Measurements from ENCODE around the gene ABCA1.
"Not testable (repeated sequence)": the region's sequence is repeated elsewhere in the genome, so short reads cannot be mapped to it uniquely, and the experiment has no call there.

The ABCA1 gene

DNA sequence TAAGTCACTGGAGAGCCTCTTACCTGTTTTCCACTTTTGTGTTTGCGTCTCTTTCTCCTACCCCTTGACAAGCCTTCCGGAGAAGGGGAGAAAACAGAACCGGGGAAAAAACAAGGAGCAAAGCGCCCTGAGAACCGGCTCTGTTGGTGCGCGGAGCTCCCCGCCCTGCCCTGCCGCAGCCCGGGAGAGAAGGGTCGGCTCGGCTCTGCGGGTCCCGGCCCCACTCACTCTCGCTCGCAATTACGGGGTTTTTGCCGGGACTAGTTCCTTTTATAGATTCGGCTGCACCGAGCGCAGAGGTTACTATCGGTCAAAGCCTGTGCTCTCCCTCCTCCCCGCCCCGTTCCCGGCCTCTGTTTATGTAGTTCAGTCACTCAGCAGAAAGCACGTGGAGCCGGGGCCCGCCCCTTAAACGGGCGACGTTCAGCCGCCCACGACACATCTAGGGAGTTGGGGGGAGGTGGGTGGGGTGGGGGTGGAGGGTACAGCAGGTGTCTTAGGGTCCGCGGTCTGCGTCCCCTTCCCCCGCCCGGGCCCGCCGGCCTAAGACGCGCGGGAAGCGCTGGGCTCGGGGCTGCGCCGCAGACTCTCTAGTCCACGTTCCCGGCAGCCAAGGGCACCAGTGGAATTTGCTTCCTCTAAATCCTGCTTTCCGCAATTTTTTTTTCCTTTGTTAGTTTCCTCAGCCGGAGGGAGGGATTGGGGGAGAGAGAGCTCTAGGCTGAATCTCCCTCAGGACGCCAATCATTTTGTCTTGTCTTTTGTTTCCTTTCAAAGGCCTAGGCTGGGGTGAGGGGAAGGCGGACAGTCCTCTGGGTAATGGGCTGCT lies at the start of gene ABCA1:
TSS of gene ABCA1 (minus strand) at position 244 of the 829 bp plus-strand sequence. CDS start 24,476 bp downstream, outside the sequence.
- in situ Hi-C loops (cut with MboI; ENCODE audit: low sequenced_read_pairs) = no loop called here

GRCh38 chr9:104977580-104977979 lies 49.6 kb upstream of the ABCA1 start:
- in situ Hi-C loops (cut with MboI; ENCODE audit: low sequenced_read_pairs) = no loop called here

GRCh38 chr9:104977168-104977567 lies 49.2 kb upstream of the ABCA1 start:
- in situ Hi-C loops (cut with MboI; ENCODE audit: low sequenced_read_pairs) = no loop called here

DNA sequence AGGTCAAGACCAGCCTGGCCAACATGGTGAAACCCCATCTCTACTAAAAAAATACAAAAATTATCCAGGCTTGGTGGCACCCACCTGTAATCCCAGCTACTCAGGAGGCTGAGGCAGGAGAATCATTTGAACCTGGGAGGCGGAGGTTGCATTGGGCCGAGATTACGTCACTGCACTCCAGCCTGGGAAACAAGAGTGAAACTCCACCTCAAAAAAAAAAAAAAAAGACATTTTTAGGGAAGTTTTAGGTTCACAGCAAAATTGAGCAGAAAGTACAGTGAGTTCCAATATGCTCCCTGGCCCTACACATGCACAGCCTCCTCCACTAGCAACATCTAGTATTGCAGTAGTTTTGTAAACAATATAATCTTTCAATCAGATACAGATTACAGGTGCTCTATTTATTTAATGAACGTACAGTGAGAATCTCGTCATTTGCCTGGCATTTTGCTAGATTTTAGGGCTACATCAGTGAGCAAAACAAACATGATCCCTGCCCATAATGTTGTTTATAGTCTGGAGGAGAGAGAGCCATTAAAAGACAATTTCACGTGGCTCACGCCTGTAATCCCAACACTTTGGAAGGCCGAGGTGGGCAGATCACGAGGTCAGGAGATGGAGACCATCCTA lies 48.1 kb upstream of the ABCA1 start:
- in situ Hi-C loops (cut with MboI; ENCODE audit: low sequenced_read_pairs) = not testable (repeated sequence)

DNA sequence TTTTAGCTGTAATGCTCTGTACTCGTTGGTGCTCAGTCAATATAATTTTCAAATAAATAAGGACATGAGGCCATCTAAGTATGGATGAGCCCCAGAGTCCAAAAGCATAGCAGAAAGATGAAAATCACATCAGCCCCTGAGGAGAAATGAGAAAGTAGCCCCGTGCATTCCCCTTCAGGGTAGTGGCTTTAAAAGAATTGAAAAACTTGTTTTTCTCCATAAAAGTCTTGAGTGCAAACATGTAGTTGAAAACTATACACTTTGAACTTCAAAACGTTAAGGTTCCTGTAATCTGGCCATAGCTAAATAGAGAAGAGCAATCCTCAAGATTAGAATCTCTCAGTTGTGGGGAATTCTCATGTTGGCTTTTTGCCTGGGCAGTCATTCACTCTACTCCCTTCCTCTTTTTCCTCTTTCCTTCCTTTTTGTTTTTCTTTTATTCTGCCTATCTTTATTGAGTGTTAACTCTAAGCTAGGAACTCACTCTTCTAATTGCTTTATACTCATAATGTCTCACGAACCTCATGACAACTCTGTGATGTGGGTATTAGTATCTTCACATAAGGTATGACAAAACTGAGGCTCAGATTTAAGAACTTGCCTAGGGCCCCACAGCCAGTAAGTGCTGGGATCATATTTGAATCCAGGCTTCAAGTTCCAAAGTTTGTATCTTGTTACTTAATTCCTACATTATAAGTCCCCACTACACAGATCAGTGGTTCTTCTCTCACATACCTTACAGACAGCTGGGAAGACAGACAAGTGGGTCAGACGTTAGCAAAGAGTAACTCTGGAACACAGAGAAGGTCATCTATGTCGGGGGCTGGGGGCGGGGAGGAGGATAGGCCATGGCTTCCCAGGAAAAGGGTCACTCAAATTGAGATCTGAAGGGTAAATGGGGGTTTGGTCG lies 46.4 kb upstream of the ABCA1 start:
- in situ Hi-C loops (cut with MboI; ENCODE audit: low sequenced_read_pairs) = no loop called here

DNA sequence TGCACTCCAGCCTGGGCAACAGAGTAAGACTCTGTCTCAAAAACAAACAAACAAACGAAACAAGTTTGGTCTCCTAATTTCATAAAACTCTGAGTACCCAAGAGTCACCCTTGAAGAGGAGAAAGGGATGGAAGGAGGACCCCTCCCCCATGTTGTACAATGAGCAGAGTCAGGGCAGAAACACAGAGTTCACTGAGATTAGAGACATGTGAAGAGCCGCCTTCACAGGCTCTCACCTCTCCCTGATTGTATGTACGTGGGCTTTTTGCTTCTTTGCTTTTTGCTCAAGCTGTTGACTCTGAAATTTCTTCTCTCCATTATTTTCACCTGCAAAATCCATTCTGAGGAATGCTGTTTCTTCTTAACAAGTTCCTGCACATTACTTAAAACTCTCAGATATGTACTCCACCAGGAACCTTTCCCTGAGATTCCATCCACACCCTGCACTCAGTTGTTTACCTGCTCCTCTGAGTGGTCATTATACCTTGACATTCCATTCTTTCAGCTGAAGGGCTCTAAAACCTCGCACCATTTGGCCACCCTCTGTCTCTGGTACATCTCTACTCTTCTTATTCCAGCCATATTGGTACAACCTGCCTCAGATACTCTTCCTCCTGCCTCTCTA lies 44.4 kb upstream of the ABCA1 start:
- in situ Hi-C loops (cut with MboI; ENCODE audit: low sequenced_read_pairs) = no loop called here

DNA sequence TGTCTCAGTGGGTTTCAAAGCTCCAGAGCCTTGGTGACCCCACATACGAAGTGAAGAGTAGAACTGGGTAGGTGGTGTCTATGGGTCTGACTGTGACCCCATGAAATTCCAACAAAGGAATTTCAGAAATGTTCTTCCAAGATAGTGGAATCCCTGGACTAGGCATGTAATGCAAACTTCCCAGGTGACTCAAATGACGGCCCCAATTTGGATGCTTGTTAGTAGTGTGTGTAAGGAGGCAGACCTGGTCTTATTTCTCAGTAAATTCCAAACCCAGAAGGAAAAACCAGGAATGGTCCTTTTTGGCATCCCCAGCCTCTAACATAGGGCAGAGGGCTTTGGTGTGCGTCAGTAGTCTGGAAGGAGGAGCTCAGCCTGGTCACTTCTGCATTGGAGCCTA lies 43.6 kb upstream of the ABCA1 start:
- in situ Hi-C loops (cut with MboI; ENCODE audit: low sequenced_read_pairs) = no loop called here

DNA sequence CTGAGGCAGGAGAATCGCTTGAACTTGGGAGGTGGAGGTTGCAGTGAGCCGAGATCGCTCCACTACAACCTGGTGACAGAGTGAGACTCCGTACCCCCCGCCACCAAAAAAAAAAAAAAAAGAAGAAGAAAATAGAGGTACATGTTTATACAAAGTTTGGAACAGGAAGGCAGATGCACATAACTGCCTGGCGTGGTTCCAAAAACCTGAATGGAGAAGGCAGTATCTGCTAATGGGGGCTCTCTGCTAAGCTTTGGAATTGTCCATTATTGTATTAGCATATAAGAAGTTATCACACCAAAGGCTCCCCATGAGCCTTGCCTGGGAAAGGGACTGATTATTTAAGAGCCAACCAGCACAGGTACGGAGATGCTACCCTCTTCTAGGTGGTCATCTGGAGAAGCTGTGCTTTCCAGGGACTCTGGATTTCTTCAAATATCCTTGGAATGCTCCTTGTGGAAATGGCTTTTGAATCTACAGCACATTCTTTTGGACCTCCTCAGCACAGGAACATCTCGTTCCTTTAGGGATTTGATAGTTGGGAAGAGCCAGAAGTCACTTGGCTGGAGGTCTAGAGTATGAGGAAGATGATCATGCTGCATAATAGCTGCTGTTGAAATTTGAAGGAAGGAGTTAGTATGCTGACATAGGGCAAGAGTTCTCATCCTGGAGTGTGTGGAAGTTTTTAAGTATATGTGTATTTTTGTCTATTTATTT lies 42.5 kb upstream of the ABCA1 start:
- in situ Hi-C loops (cut with MboI; ENCODE audit: low sequenced_read_pairs) = no loop called here

- in situ Hi-C loops (cut with MboI; ENCODE audit: low sequenced_read_pairs) = no loop called here
Measured at GRCh38 chr9:104969116-104969515, 41.2 kb upstream of the ABCA1 start.

DNA sequence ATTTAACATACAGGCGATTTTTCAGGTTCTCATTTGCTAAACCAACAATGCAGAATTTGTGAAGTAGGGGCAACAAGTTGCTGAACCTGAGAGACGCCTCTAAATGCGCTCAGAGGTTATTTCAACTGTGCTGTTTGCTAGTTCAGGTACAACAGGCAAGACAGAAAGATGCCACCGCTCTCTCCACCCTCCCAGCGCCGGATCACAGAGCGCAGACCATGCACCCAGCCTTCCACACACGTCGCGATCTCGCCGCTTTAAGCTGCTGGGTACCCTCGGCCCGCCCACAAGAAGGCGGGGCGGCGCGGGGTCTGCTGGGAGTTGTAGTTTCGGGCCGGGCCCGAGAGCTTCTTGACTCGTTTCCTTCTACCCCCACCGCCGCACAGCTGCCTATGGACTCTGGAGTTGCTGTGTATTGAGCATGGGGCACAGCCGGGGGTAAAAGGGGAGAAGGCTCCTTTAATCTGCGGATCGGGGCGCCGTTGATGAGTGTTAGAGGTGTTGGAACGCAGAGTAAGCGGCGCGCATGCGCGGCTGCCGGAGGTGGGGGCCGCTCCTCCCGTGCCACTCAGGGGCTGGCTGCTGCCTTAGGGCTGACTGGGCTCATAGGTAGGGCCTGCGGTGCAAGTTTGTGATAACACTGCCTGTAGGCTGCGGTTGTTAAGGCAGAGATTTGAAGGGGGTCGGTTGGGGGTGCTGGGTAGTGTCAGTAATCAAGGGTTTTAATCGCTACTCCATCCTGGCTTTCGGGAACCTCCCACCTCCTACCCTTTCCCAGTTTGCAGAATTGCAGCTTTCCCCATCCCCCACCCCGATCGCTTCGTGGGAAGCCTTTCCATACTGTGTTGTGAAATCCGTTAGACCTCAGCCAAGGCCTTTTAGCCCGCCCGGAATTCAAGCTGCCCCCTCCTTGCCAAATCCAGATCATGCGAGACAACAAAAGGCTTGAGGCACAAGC lies 40.3 kb upstream of the ABCA1 start:
- in situ Hi-C loops (cut with MboI; ENCODE audit: low sequenced_read_pairs) = no loop called here

- in situ Hi-C loops (cut with MboI; ENCODE audit: low sequenced_read_pairs) = no loop called here
Measured at GRCh38 chr9:104963076-104963475, 35.1 kb upstream of the ABCA1 start.

GRCh38 chr9:104961701-104962359 lies 33.9 kb upstream of the ABCA1 start:
- in situ Hi-C loops (cut with MboI; ENCODE audit: low sequenced_read_pairs) = no loop called here

- in situ Hi-C loops (cut with MboI; ENCODE audit: low sequenced_read_pairs) = no loop called here
Measured at GRCh38 chr9:104961238-104961637, 33.3 kb upstream of the ABCA1 start.

- in situ Hi-C loops (cut with MboI; ENCODE audit: low sequenced_read_pairs) = no loop called here
Measured at GRCh38 chr9:104960662-104961061, 32.7 kb upstream of the ABCA1 start.

DNA sequence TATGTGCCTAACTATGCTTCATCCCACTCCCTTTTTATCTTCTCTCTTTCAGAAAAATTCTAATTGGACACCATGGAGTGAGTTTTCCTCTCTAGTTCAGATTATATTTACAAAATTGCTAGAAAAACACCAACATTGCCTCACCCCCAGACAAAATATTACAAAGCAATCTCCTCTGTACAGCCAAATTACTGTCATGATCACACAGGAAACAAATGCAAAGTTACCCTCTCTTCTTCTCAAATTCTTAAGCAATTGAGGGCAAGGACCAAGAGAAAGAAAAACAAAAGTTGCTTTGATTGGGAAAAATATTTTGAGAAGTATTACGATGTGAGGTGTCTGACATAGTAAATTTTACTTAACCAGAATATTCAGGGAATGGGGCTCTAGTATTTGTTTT lies 30.8 kb upstream of the ABCA1 start:
- in situ Hi-C loops (cut with MboI; ENCODE audit: low sequenced_read_pairs) = no loop called here

- in situ Hi-C loops (cut with MboI; ENCODE audit: low sequenced_read_pairs) = not testable (repeated sequence)
Measured at GRCh38 chr9:104958006-104958405, 30.1 kb upstream of the ABCA1 start.

DNA sequence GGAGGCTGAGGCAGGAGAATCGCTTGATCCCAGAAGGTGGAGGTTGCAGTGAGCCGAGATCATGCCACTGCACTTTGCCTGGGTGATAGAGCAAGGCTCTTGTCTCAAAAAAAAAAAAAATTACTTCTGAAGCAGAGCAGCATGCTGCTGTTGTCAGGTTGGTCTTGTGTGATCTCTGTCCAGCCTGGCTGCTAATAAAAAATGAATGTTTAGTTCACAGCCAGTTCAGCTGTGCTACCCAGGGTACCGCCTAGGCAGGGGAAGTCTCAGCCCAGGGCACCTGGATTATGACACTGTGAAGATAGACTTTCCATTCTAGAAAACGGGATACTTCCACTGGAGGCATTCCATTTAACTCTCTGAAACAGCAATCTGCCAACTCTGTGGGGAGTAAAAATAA lies 23.5 kb upstream of the ABCA1 start:
- in situ Hi-C loops (cut with MboI; ENCODE audit: low sequenced_read_pairs) = no loop called here

- in situ Hi-C loops (cut with MboI; ENCODE audit: low sequenced_read_pairs) = no loop called here
Measured at GRCh38 chr9:104950838-104951237, 22.9 kb upstream of the ABCA1 start.

GRCh38 chr9:104948277-104948676 lies 20.3 kb upstream of the ABCA1 start:
- in situ Hi-C loops (cut with MboI; ENCODE audit: low sequenced_read_pairs) = no loop called here

Data from hTERT RPE-1 (cell line).